Ovary (tissue), 3 donors: ENCODE data around the gene MGAT5B.

ENCODE experiments used
- EP300 ChIP-seq: sonication (generic); formaldehyde crosslinking; IDR thresholded peaks from one replicate; pipeline ENCODE4 v1.6.1; 2017; ENCODE audit warnings: antibody characterized with exemption
- TF ChIP-seq, protein P1 (sequence below), 3 donors: fragments of 450-650 bp in 2 of 3; fragments of 200-600 bp in 1 of 3; IDR thresholded peaks; one replicate each; pipeline versions ENCODE4 v1.5.1 to v1.8.0; 2016 to 2022; ENCODE audit warnings: antibody characterized with exemption in 3 of 3, mild to moderate bottlenecking in 1 of 3
- donor health status: DM: no; HTN: no; CAD: no.

DNA sequence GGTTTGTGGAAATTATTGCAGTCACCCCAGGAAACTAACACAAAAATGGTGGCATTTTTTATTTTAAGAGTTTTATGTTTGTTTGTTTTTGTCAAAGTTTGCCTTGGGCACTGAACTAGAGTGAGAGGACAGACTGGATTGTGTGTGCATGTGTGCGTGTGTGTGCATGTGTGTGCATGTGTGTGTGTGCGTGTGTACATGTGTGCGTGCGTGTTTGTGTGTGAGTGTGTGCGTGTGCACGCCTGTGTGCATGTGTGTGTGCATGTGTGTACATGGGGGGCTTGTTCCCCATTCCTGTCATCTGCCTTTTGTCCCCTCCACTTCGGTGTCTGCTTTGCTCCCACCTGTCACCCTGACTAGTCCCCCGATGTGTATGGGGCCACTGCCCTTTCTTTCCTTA lies 32.5 kb downstream of the MGAT5B start:
- no peak for TF ChIP-seq EP300
- TF ChIP-seq, protein P1, sequence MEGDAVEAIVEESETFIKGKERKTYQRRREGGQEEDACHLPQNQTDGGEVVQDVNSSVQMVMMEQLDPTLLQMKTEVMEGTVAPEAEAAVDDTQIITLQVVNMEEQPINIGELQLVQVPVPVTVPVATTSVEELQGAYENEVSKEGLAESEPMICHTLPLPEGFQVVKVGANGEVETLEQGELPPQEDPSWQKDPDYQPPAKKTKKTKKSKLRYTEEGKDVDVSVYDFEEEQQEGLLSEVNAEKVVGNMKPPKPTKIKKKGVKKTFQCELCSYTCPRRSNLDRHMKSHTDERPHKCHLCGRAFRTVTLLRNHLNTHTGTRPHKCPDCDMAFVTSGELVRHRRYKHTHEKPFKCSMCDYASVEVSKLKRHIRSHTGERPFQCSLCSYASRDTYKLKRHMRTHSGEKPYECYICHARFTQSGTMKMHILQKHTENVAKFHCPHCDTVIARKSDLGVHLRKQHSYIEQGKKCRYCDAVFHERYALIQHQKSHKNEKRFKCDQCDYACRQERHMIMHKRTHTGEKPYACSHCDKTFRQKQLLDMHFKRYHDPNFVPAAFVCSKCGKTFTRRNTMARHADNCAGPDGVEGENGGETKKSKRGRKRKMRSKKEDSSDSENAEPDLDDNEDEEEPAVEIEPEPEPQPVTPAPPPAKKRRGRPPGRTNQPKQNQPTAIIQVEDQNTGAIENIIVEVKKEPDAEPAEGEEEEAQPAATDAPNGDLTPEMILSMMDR (IDR thresholded peaks at IDR 0.05), result no peak
